Measurements from ENCODE around the gene WDR91. TPM values are rescaled to one million over a fixed set of nuclear protein-coding genes. Genes with fewer than 3 reads are reported as not detected.

The WDR91 gene
- total RNA-seq, 2 donors from 2014 or later: 36.2 to 78.3 TPM

GRCh38 chr7:135183478-135183877, 27.8 kb downstream of the WDR91 start:
- DNase-seq (ENCODE audit: low spot score) (no peak), ATAC-seq (ENCODE audit: insufficient number of reproducible peaks, low FRiP score, low read depth) (no peak)
- Histone ChIP-seq H3K27ac (no peak overlapping the region), H3K9me3 (peaks cover 27% of the 10 kb centered on the region), H3K4me1 (ENCODE audit: control insufficient read depth in 1 of 2, low read depth in 2 of 2) (no peaks in the 10 kb centered on the region), H3K36me3 (peaks cover 48% of the 10 kb centered on the region), H3K4me3 (no peak overlapping the region), H3K27me3 (replicated peaks; ENCODE audit: insufficient read depth) (no peaks in the 10 kb centered on the region)
- TF ChIP-seq CTCF (IDR thresholded peaks at IDR 0.05): no peak

- no peaks in the 10 kb centered on the region for H3K4me1 ChIP-seq (ENCODE audit: control insufficient read depth in 1 of 2, low read depth in 2 of 2)
- no peak overlapping the region for H3K4me3 ChIP-seq
- ATAC-seq (ENCODE audit: insufficient number of reproducible peaks, low FRiP score, low read depth) (no peak), DNase-seq (ENCODE audit: low spot score) (no peak)
- no peak for TF ChIP-seq CTCF (IDR thresholded peaks at IDR 0.05)
- peaks cover 27% of the 10 kb centered on the region for H3K9me3 ChIP-seq
- no peaks in the 10 kb centered on the region for H3K27me3 ChIP-seq (replicated peaks; ENCODE audit: insufficient read depth)
- H3K27ac ChIP-seq: no peak overlapping the region
- peaks cover 39% of the 10 kb centered on the region for H3K36me3 ChIP-seq
Observed at GRCh38 chr7:135181929-135182678, 29.2 kb downstream of the WDR91 start.

GRCh38 chr7:135181261-135181928, 29.9 kb downstream of the WDR91 start:
- no peak overlapping the region for H3K4me3 ChIP-seq
- no peak for DNase-seq (ENCODE audit: low spot score)
- H3K27me3 ChIP-seq (replicated peaks; ENCODE audit: insufficient read depth): no peaks in the 10 kb centered on the region
- H3K27ac ChIP-seq: no peak overlapping the region
- H3K9me3 ChIP-seq: peaks cover 27% of the 10 kb centered on the region
- no peak for ATAC-seq (ENCODE audit: insufficient number of reproducible peaks, low FRiP score, low read depth)
- H3K36me3 ChIP-seq: peaks cover 31% of the 10 kb centered on the region
- TF ChIP-seq CTCF (IDR thresholded peaks at IDR 0.05): no peak
- no peaks in the 10 kb centered on the region for H3K4me1 ChIP-seq (ENCODE audit: control insufficient read depth in 1 of 2, low read depth in 2 of 2)

- Histone ChIP-seq H3K4me3 (no peak overlapping the region), H3K27me3 (replicated peaks; ENCODE audit: insufficient read depth) (no peaks in the 10 kb centered on the region), H3K27ac (no peak overlapping the region), H3K9me3 (peaks cover 27% of the 10 kb centered on the region), H3K4me1 (ENCODE audit: control insufficient read depth in 1 of 2, low read depth in 2 of 2) (no peaks in the 10 kb centered on the region), H3K36me3 (peaks cover 22% of the 10 kb centered on the region)
- ATAC-seq (ENCODE audit: insufficient number of reproducible peaks, low FRiP score, low read depth) (no peak), DNase-seq (ENCODE audit: low spot score) (no peak)
- TF ChIP-seq CTCF (IDR thresholded peaks at IDR 0.05): no peak
Observed at GRCh38 chr7:135180122-135180521, 31.2 kb downstream of the WDR91 start.

GRCh38 chr7:135179321-135179925, 31.9 kb downstream of the WDR91 start:
- ATAC-seq (ENCODE audit: insufficient number of reproducible peaks, low FRiP score, low read depth) (no peak), DNase-seq (ENCODE audit: low spot score) (no peak)
- peaks cover 17% of the 10 kb centered on the region for H3K36me3 ChIP-seq

More at GRCh38 chr7:135179321-135179925, 31.9 kb downstream of the WDR91 start:
- Histone ChIP-seq H3K4me1 (ENCODE audit: control insufficient read depth in 1 of 2, low read depth in 2 of 2) (no peaks in the 10 kb centered on the region), H3K9me3 (peaks cover 27% of the 10 kb centered on the region), H3K4me3 (no peak overlapping the region), H3K27ac (no peak overlapping the region), H3K27me3 (replicated peaks; ENCODE audit: insufficient read depth) (no peaks in the 10 kb centered on the region)
- TF ChIP-seq CTCF (IDR thresholded peaks at IDR 0.05): no peak

All from thoracic aorta (tissue), 2 donors.